ENCODE measurements around the gene ATP6V1F.

DNA sequence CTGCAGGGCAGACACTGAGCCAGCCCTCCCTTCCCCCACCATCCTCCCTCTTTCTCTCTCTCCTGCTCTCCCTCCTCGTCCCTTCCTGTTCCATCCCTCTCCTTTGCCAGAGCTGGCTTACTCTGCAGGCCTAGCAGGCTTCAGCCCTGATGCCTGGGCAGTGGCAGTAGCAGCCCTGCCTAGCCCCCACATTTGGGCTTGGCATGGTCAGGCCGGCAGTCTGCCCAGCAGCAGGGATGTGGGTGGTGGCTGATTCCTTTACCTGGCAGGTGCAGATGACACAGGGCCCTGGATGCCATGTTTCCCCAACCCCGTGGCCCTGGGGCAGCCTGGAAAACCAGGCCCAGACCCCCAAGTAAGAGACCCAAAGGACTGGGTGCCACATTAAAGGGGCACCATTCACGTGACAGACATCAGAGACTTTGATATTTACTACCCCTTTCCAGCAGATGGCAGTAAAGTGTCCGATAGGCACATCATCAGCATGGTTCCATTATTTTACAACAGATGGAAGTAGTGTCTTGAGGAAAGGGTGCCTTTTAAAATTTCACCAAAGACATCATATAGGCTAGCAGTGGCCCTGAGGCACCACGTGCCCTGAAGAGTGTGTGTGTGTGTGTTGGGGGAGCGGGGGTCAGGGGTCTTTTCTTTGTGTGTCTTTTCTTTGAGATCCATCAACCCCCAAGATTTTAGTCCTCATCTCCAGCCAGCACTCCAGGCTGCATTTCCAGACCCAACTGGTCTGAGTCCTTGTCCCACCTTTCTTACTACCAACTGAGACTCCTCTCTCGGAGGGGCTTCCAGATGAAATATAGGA, 41.9 kb downstream of the ATP6V1F start:
- TF ChIP-seq, protein P1, sequence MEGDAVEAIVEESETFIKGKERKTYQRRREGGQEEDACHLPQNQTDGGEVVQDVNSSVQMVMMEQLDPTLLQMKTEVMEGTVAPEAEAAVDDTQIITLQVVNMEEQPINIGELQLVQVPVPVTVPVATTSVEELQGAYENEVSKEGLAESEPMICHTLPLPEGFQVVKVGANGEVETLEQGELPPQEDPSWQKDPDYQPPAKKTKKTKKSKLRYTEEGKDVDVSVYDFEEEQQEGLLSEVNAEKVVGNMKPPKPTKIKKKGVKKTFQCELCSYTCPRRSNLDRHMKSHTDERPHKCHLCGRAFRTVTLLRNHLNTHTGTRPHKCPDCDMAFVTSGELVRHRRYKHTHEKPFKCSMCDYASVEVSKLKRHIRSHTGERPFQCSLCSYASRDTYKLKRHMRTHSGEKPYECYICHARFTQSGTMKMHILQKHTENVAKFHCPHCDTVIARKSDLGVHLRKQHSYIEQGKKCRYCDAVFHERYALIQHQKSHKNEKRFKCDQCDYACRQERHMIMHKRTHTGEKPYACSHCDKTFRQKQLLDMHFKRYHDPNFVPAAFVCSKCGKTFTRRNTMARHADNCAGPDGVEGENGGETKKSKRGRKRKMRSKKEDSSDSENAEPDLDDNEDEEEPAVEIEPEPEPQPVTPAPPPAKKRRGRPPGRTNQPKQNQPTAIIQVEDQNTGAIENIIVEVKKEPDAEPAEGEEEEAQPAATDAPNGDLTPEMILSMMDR (IDR thresholded peaks at IDR 0.05), result peak; percentile 21 to 28 (median 26)
- no peak for TF ChIP-seq POLR2A (IDR thresholded peaks at IDR 0.05)
